GM21717 (cell line): Measurements from ENCODE around the gene TGFB1.
"Not testable (repeated sequence)": the region's sequence is repeated elsewhere in the genome, so short reads cannot be mapped to it uniquely, and the experiment has no call there.

Experiments
- ATAC-seq: cut with Tn5 transposase; IDR thresholded peaks from one replicate; pipeline ENCODE4 v1.9.1; 2021; ENCODE audit warnings: mild to moderate bottlenecking, moderate library complexity; ENCODE audit not compliant: unreplicated experiment

The TGFB1 gene

DNA sequence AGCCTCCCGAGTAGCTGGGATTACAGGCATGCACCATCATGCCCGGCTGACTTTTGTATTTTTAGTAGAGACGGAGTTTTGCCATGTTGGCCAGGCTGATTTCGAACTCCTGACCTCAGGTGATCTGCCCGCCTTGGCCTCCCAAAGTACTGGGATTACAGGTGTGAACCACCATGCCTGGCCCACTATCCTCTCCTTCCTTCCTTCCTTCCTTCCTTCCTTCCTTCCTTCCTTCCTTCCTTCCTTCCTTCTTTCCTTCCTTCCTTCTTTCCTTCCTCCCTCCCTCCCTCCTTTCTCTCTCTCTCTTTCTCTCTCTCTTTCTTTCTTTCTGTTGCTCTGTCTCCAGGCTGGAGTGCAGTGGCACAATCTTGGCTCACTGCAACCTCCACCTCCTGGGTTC, 17.4 kb upstream of the TGFB1 start:
- ATAC-seq = not testable (repeated sequence)

DNA sequence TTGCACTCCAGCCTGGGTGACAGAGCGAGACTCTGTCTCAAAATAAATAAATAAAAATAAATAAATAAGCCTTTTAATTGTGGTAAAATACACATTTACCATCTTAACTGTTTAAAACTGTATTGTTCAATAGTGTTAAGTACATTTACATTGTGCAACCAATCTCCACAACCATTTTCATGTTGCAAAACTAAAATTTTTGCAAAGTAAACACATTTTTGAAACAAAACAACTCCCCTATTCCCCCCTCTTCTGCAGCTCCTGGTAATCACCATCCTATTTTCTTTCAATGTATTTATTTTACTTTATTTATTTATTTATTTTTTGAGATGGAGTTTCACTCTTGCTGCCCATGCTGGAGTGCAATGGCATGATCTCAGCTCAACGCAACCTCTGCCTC, 16.0 kb upstream of the TGFB1 start:
- ATAC-seq = no peak

DNA sequence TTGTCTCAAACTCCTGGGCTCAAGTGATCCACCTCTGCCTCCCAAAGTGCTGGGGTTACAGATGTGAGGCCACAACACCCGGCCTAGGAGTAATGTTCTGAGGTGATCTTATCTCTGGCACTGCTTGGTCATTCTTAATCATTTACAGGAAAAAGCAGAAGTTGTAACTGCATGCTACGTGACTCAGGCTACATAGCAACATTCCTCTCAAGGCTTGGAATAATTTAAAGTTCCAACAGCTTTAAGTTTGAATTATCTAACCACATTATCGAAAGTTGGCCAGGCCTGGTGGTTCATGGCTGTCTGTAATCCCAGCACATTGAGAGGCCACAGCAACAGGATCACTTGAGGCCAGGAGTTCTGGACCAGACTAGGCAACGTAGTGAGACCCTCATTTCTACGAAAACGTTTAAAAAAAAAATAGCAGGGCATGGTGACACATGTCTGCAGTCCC, 14.2 kb upstream of the TGFB1 start:
- no peak for ATAC-seq

DNA sequence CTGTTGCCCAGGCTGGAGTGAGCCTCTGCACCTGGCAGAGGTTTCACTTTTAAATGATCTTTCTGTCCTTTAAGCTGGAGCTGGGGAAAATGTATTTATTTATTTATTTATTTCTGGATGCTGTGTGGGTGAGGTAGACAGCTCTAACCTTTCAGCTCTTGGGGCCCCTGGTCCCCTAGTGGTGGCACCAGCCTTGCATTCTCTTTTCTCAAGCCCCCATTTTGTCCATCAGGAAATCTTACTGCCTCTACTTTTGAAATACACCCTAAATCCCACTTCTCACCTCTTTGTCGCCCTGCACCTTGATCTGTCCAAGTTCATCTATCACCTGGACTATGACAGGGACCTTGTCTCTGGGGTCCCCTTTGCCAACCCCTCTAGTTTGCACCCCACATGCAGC, 12.4 kb upstream of the TGFB1 start:
- ATAC-seq = no peak

DNA sequence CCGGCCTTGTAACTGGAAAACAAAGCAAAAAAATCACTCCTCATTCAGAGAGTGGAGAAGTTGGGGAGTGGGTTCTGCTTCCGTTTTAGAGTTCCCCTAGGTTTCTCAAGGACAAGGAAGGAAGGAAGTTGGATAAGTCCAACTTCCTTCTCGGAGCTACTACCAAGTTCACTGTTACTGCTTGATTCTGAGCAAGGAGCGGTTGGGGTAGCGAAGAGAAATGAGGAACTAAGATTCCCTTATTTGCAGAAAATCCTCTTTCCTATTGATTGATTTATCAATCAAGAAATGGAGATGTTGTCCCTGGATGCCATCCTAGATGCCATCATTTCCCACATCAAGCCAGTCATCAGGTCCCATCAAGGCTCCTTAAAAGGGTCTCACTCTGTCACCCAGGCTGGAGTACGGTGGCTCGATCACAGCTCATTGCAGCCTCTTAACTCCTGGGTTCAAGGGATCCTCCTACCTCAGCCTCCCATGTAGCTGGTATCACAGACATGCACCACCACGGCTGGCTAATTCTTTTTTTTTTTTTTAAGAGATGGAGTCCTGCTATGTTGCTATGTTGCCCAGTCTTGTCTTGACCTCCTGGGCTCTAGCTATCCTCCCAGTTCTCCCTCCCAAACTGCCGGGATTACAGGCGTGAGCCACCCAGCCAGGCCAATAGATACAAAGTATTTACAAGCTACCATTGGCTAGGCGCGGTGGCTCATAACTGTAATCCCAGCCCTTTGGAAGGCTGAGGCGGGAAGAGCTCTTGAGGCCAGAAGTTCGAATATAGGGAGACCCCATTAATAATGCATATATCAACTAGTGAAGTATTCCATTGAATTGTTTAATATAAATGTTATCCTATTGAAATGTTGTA, 11.0 kb upstream of the TGFB1 start:
- peak; percentile 0 for ATAC-seq

DNA sequence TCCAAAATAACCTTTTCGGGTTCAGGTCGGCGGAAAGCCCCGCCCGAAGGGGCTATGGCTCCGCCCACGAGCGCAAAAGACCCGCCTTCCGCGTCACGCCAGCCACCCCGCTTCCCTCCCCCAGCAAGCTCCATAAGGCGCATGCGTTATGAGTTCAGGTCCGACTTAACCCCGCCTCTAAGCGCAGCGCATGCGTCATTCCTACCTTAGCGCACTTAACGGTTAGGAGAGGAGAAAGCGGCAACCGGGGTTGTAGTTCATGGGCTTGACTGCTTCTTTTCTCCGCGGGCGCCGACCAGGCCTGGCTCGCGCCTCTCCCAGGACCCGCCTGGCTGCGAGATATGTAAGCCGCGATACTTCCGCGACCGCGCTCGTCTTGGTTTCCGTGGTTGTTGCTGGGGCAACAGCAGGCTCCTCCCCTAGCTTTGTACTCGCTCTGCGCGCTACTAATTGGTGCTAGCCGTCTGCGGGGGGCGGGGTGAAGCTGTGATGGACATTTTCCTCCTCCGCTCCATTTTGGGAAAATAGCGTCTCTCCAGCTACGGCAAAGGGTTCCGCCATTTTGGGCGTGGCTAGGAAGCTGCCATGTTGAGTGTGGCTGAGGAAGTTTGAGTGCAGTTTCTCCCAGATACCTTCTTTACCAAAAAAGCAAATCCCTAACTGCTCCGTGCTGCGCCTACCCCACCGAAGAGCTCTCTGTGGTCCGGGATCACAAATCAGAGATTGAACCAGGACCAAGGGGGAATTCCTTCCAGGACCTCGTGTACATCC, 10.2 kb upstream of the TGFB1 start, which contains the start of gene B9D2:
Gene B9D2 (minus strand): TSS at position 397 of the 771 bp plus-strand sequence. CDS start 630 bp downstream, outside the sequence.
- peak; percentile 77 for ATAC-seq

DNA sequence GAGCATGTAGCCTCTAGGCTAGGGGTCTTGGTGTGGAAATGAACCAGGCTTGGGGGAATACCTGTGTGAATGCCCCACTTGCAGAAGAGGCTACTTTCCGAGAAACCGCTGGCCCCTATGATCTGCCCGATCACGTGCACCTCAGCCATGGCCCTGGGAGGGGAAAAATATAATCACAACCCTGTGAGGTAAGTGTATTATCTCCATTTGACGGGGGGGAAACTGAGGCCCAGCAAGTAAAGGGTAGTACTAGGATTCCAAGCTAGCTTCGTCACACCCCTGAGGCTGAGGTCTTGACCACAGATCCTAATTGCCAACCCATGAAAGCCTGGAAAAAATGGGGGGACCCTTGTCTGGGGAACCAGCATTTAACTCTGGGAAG, 9.6 kb upstream of the TGFB1 start:
- ATAC-seq = peak; percentile 2

DNA sequence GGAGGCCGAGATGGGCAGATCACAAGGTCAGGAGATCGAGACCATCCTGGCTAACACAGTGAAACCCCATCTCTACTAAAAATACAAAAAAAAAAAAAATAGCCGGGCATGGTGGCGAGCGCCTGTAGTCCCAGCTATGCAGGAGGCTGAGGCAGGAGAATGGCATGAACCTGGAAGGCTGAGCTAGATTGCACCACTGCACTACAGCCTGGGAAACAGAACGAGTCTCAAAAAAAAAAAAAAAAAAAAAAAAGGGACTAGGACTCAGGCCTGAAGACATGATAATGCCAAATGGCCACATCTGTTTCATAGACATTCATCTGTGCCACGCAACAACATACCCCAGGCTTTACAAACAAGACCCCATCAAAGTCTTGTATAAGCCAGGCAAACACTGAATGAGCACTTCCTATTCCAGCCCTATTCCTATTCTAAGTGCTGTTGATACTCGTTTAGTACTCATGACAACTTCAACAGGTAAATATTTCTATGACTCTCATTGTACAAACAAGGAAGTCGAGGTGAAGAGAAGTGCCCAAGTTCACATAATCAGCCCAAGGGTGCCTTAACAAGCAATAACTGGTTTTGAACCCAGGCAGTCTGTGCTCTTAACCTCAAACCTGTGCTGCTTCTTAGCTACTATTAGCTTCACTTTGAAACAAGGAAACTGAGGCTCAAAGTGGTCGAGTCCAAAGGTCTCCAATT, 8.6 kb upstream of the TGFB1 start:
- ATAC-seq = no peak

DNA sequence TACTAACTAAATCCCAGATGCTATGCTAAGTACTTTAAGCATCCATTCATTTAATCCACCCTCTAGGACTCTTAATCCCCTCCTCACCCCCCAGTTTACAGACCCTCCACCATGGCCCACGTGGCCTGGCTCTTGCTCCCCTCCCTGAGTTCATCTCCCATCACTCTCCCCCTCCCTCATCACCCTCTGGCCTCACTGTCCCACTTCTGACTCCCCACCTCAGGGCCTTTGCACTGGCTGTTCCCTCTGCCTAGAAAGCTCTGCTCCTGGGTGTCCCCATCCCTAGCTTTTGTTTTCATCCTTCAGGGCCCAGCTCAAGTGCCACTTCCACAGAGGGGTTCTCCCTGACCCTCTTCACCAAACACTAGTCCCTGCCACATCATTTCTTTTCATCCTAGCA, 6.0 kb upstream of the TGFB1 start:
- ATAC-seq = no peak

DNA sequence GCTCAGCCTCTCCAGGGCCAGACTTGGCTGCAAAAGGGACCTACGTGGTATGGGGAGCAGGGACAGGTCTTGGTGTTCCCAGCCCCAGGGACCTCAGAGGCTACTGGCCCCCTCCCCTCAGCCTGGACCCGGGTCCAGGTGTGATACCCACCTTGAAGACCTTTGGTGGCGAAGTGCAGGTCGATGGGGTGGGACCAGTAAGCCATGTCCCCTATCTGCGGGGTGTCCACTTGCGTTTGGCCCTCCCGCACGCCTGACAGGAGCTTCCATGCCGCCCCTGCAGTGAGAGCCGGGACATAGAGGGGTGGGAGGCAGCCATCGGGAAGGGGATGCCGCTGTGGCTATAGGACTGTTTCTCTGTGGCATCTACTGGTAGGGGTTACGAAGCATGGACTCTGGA, 4.0 kb upstream of the TGFB1 start:
- ATAC-seq = no peak

DNA sequence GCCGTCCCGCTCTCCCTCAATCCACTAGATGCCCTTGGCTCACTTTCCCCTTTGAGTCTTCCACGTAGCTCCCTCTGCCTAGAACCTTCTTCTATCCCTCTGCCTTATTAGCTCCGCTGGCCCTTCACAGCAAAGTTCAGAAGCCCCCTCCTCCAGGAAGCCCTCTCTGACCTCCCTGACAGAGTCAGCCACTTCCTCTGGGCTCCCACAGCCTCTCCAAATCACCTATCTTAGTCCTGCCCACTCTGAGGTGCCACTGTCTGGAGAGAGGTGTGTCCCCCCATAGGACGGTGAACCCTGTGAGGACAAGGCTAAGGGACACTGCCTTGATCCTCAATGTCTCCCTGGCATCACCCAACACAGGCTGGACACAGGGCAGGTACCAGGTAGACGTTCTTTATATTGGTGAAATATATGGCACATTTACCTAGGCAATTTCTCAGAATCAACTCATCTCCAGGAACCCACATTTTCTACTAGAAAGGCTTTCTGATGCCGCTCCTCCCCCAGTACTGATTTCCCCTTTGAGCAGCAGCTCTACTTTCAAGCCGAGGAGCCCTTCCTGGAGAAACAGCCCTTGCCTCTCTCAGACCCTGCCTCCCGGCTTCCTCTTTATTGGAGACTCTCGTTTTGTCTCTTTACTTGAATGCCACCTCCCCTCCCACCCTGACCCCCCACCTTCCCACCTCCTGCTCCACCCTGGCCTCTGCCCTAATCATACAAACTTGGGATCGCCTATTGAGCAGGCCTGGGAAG, 3.4 kb upstream of the TGFB1 start:
- no peak for ATAC-seq

DNA sequence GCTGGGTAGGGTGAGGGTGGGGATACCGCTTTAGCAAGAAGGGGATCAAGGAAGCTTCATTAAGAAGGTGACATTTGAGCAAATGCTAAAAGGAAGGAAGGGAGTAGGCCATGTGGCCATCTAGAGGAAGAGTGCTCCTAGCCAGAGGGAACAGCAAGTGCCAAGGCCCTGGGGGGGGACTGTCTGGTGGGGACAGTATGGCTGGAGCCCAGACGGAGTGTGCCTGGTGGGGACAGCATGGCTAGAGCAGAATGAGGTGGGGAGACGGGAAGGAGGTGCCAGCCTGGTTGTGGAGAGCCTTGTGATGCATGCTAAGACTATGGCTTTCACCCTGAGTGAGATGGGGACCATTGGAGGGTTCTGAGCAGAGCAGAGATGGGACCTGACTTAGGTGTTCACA, 2.1 kb upstream of the TGFB1 start:
- ATAC-seq = no peak

DNA sequence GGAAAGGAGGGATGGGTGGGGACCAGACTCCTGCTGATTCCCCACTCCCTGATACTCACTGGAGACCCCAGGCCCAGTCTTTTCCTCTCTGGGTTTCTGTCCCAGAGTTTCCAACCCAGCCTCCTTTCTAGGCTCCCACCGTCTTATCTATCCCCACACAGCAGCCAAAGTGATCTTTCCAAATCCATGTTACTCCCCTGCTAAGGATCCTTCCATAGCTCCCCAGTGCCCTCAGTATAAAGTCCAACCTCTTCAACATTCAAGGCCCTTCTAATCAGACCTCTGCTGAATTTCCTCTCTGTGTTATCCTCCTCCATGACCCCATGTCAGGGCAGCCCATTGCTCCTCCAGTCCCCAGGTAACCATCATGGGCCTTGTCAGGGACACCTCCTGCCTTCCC, 1.3 kb upstream of the TGFB1 start:
- ATAC-seq = no peak

DNA sequence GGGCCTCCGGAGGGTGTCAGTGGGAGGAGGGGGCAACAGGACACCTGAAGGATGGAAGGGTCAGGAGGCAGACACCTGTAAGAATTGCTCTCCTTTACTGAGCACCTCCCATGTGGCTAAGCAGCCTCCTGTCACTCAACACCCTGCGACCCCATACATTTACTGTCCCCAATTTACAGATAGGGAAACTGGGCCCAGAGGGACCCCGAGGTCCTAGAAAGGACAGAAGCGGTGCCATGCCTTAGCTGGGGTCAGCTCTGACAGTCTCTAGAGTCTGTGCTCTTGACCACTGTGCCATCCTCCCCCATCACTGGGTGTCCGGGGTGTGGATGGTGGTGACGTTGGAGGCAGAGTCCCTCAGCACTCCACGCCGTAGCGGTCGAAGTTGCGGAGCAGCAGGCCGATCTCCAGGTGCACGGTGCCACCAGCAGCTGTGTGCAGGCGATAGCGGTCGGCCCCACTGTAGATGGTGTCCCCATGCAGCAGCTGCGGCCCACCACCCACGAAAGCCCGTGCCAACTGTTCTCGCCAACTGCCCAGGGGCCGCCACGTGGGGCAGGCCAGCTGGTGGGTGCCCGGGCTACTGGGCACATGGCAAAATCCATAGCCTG, 726 bp upstream of the TGFB1 start:
- ATAC-seq = peak; percentile 13

DNA sequence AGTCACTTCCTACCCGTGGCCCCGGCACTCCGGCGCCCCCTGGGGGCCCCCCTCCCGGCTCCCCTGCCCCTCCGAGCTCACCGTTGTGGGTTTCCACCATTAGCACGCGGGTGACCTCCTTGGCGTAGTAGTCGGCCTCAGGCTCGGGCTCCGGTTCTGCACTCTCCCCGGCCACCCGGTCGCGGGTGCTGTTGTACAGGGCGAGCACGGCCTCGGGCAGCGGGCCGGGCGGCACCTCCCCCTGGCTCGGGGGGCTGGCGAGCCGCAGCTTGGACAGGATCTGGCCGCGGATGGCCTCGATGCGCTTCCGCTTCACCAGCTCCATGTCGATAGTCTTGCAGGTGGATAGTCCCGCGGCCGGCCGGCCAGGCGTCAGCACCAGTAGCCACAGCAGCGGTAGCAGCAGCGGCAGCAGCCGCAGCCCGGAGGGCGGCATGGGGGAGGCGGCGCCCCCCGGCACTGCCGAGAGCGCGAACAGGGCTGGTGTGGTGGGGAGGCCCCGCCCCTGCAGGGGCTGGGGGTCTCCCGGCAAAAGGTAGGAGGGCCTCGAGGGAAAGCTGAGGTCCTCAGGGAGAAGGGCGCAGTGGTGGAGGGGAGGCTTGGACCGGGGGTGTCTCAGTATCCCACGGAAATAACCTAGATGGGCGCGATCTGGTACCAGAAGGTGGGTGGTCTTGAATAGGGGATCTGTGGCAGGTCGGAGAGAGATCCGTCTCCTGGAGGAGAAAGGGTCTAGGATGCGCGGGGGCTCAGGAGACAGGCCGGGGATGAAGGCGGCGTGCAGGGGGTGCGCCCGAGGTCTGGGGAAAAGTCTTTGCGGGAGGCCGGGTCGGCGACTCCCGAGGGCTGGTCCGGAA, 885 bp downstream of the TGFB1 start:
- ATAC-seq = no peak

DNA sequence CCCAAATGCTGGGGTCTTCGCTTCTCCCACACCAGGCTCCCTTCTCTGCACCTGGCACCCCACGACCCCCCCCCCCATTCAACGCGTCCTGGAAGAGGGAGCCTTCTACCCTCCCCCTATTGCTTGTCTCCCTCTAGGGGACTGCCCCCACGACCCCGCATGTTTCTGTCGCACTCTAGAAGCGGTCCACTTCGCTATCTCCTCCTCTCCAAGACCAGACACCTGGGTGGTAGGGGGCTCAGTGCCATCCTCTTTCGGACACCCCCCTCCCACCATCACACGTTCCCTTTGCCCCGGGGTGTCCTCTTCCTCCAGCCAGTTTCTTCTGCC, 1.5 kb downstream of the TGFB1 start:
- ATAC-seq = no peak

DNA sequence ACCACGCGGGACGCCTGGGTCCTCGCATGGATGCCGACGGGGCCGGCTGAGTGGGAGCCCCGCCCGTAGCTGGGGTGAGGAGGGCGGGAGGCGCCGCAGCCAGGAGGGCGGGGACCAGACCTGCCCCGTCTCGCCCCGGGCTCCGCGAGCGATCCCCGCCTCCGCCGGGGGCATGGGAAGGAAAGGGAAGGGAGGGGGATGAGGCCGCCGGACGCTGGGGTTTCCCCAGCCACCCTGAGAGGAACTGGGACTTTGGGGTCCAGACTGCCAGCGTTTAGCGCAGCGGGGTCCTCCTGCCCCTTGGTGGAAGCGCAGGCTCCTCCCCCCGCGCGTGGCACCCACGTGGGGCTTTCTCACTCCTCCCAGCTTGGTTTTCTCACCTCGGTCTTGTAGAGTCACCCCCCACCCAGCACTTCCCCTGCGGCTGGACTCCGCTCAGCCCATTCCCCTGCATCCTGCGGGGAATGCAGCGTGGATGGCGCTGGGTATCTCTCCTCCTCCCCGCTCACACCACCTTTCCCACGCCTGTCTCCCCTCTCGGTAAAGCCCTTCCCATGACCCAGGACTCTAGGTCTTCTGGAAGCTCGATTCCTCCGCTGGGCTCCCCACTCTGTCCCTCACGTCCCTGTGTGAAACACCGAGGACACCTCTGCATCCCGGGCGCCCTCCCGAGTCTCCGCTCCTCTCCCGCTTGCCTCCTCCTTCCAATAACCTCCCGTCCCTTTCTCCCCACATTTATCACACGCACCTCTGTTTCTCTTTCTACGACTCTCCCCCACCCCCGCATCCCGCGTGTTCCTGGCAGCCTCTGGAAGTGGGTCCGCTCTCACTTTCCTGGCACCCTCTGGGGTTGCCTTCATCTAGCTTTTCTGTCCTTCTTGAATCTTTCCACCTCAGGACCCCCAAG, 2.1 kb downstream of the TGFB1 start:
- no peak for ATAC-seq

DNA sequence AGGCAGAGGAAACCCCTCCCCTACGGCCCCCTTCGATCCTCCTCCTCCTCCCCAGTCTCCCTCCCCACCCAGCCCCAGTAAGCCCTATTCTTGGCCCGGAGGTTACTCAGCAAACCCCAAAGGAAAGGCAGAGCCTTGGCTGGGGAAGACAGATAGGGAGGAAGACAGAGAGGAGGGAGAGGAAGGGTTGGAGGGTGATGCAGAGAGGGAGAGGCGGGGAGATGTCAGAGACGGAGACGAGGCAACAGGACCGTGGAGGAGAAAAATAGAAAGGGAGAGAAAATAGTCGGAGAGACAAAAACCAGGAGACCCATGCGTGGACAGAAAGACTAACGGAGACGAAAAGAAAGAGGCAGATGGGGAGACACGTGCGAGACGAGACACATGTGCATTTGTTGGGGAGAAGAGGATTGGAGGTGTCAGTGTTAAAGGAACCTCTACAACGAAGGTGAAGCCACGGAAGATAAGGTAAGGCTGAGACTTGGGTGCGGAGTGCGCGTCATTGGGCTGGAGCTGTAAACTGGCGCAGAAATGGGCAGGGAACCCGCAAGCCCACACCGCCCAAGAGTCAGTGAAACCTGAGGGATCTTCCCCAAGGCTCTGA, 2.9 kb downstream of the TGFB1 start:
- no peak for ATAC-seq
